ENCODE results near the gene PRDM5.

DNA sequence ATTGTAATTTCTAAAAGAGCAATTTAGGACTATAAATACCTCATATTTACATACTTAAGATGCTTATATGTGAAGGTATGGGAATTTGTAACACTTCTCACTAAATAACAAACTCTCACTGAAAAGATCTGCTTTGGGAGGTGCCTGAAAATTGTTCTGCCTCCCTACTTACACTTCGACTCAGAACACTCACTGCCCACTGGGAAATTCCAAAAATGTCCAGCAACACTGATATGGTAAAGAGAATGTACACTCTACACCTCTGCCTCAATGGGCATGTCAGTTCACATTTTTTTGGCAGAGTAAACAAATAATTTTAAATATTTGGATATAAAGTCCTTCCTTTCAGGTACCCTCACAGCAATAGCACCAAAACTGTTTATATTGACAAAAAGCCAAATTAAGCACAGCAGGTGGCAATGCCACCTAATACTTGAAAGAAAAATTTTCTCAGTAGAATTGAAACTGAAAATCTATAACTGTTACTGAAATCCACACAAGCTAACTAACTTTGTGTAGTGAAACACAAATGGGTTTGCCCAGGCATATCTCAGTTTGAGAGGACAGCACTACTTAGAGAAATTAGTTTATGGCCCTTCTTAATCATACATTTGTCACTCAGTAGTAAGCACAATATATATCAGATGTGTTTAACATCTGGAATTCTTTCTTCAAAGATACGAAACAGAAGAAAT lies 67.1 kb downstream of the PRDM5 start:
- TF ChIP-seq EP300 (IDR thresholded peaks at IDR 0.05; ENCODE audit: borderline replicate concordance), result no peak
- TF ChIP-seq, protein P1, sequence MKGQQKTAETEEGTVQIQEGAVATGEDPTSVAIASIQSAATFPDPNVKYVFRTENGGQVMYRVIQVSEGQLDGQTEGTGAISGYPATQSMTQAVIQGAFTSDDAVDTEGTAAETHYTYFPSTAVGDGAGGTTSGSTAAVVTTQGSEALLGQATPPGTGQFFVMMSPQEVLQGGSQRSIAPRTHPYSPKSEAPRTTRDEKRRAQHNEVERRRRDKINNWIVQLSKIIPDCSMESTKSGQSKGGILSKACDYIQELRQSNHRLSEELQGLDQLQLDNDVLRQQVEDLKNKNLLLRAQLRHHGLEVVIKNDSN (IDR thresholded peaks at IDR 0.05), result no peak
